ENCODE measurements around the gene CAPN15. TPM values are rescaled to one million over a fixed set of nuclear protein-coding genes. Genes with fewer than 3 reads are reported as not detected.

The CAPN15 gene
- total RNA-seq, 4 donors from 2014 or later = 50.3 to 249 (median 167) TPM

DNA sequence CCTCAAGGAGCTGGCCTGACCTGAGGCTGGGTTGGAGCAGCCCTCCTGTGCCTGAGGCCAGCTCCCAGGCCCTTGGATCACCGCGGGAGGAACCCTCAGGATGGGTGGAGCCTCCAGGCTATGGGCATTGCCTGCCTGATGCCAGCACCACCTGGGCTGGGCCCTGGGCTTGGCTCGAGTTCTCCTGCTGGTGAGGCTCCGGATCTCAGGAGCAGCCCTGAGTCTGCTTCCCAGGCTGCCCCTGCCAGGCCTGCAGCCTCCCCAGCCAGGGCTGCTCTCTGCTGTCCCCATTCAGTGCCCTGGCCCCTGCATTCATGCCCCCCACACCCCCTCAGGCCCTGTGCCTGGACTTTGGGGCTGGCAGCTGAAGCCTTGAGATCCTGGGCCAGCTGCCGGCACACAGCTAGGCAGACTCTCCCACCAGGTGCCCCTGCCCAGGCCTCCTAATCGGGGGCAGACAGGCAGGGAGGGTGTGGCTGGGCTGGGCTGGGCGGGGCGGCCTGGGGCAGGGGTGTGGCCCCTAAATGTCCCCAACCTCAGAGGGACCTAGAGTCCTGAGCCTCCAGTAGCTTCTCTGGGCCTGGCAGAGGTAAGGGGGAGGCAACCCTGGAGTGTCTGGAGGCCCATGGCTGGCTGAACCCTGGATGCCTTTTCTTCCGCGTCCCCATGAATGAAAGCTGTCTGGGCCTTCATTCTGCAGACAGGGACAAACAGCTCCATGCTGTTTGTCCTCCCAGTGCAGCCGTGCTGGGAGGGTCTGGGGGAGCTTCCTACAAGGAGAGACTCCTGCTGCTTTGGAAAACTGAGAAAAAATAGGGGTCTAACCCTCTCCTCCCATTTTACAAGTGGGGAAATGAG lies 41.1 kb downstream of the CAPN15 start:
- no peak for DNase-seq
- H3K4me3 ChIP-seq = peak overlapping the region in 2 of 4 donors; percentile 85 to 95
- H3K9me3 ChIP-seq = no peaks in the 10 kb centered on the region
- H3K27me3 ChIP-seq = no peaks in the 10 kb centered on the region
- peaks cover 0 to under 1% (median 0%) of the 10 kb centered on the region in 3 donors for H3K36me3 ChIP-seq
- TF ChIP-seq POLR2A (IDR thresholded peaks at IDR 0.05) = no peak
- peaks cover 7 to 49% (median 28%) of the 10 kb centered on the region in 4 donors for H3K4me1 ChIP-seq
- H3K27ac ChIP-seq = peak overlapping the region in 2 of 4 donors; percentile 60 to 77

DNA sequence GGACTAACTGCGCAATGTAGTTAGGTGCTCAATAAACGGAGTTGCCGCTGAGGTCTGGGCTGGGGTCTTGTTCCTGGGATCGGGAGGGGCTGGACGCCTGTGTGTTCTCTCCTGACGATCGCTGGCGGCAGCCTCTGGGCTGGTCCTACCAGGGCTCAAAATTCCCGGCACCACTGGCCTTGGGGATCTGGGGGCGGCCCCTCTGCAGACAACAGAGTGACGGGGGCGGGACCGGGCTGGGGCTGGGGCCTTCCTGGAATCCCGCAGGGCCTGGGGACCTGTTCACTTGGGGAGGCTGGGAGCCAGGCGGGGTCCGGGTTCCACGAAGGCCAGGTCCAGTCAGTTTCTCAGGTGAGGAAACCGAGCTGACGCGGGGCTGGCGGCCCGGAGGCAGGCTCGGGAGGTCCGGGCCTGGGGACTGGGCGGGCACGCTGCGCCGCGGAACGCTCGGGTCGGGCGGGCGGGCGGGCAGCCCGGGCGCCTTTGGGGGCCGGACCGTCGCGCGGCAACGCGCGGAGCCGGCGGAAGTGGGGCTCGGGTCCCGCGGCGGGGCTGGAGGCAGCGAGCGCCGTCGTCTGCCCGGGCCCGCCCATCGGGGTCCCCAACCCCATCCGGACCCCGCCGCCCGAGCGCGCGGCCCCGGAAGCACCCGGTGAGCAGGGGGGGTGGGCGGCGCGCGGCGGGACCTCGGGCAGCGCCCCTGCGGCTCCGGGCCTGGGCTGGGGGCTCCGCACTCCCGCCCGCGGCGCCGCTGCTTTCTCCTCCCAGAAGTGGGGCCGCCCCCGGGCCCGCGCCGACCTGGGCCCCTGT lies 42.1 kb downstream of the CAPN15 start, which contains the start of gene PIGQ:
PIGQ (plus strand) TSS at position 524 of the 810 bp plus-strand sequence. CDS start 4,107 bp downstream, outside the sequence.
- TF ChIP-seq POLR2A (IDR thresholded peaks at IDR 0.05) = no peak
- TF ChIP-seq, protein P1, sequence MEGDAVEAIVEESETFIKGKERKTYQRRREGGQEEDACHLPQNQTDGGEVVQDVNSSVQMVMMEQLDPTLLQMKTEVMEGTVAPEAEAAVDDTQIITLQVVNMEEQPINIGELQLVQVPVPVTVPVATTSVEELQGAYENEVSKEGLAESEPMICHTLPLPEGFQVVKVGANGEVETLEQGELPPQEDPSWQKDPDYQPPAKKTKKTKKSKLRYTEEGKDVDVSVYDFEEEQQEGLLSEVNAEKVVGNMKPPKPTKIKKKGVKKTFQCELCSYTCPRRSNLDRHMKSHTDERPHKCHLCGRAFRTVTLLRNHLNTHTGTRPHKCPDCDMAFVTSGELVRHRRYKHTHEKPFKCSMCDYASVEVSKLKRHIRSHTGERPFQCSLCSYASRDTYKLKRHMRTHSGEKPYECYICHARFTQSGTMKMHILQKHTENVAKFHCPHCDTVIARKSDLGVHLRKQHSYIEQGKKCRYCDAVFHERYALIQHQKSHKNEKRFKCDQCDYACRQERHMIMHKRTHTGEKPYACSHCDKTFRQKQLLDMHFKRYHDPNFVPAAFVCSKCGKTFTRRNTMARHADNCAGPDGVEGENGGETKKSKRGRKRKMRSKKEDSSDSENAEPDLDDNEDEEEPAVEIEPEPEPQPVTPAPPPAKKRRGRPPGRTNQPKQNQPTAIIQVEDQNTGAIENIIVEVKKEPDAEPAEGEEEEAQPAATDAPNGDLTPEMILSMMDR (IDR thresholded peaks at IDR 0.05) = no peak
- Histone ChIP-seq H3K36me3 (peaks cover 0 to 11% (median 0%) of the 10 kb centered on the region in 3 donors), H3K4me1 (peaks cover 7 to 49% (median 28%) of the 10 kb centered on the region in 4 donors), H3K9me3 (no peaks in the 10 kb centered on the region), H3K27me3 (no peaks in the 10 kb centered on the region), H3K4me3 (peak within 1 kb of the TSS; percentile 77 to 97 (median 90)), H3K27ac (peak within 1 kb of the TSS; percentile 60 to 78 (median 76))
- DNase-seq = peak; percentile 66 to 81 (median 73)

GRCh38 chr16:572865-573650 lies 45.5 kb downstream of the CAPN15 start:
- Histone ChIP-seq H3K9me3 (no peaks in the 10 kb centered on the region), H3K4me3 (no peak overlapping the region), H3K27me3 (no peaks in the 10 kb centered on the region), H3K4me1 (peaks cover 5 to 23% (median 12%) of the 10 kb centered on the region in 4 donors), H3K36me3 (peaks cover 0 to 17% (median 0%) of the 10 kb centered on the region in 3 donors), H3K27ac (no peak overlapping the region)
- TF ChIP-seq POLR2A (IDR thresholded peaks at IDR 0.05) = no peak
- no peak for DNase-seq

GRCh38 chr16:574021-574760 lies 46.7 kb downstream of the CAPN15 start:
- Histone ChIP-seq H3K9me3 (no peaks in the 10 kb centered on the region), H3K36me3 (peaks cover 0 to 17% (median 0%) of the 10 kb centered on the region in 3 donors), H3K4me1 (peaks cover 3 to 18% (median 6%) of the 10 kb centered on the region in 4 donors), H3K27me3 (no peaks in the 10 kb centered on the region), H3K27ac (no peak overlapping the region), H3K4me3 (no peak overlapping the region)
- DNase-seq = no peak
- TF ChIP-seq, protein P1 (IDR thresholded peaks at IDR 0.05) = no peak
- no peak for TF ChIP-seq POLR2A (IDR thresholded peaks at IDR 0.05)

DNA sequence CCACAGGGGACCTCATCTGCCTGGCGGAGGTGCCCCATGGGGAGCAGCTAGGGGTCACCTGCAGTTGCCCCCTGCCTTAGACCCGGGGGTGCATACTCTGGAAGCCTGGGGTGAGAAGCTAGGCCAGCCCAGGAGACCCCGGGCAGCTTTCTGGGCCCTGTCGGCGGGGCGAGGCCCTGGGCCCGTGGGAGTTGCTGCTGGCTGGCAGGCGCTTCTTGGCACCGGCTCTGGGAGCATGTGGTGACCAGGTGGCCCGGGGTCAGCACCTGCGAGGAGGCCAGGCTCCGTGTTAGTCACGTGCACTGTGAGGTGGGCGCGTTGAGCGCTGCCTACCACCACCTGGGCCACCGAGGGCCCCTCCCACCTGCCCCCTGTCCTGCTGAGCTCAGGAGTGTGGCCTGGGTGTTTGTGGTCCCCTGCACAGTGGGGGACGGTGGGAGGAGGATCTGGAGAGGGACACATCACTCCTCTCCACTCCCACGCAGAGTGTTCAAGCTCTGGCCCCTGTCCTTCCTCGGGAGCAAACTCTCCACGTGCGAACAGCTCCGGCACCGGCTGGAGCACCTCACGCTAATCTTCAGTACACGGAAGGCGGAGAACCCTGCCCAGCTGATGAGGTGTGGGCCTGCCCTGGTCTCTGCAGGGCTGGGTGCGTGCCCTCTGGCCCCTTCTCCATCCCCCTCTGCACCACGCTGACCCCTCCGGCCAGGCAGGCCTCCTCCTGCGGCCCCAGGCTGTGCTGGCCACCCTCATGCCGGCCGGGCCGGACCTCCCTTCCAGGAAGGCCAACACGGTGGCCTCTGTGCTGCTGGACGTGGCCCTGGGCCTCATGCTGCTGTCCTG lies 48.1 kb downstream of the CAPN15 start:
- H3K36me3 ChIP-seq = peaks cover 0 to 17% (median 0%) of the 10 kb centered on the region in 3 donors
- TF ChIP-seq, protein P1 (IDR thresholded peaks at IDR 0.05) = no peak
- no peak for TF ChIP-seq POLR2A (IDR thresholded peaks at IDR 0.05)
- no peaks in the 10 kb centered on the region for H3K27me3 ChIP-seq
- no peak for DNase-seq
- H3K9me3 ChIP-seq = no peaks in the 10 kb centered on the region
- no peak overlapping the region for H3K4me3 ChIP-seq
- H3K27ac ChIP-seq = no peak overlapping the region
- H3K4me1 ChIP-seq = peaks cover 0 to 13% (median 3%) of the 10 kb centered on the region in 4 donors

Measured in Peyer's patch (tissue), 4 donors.